GM12878 (cell line): ENCODE results near the gene PRRC2A. TPM values are rescaled to one million over a fixed set of nuclear protein-coding genes. Genes with fewer than 3 reads are reported as not detected.
A peak's percentile ranks its signal among the peaks of the same experiment; 100 is the strongest.

Experiments used
- ASH2L ChIP-seq: fragments of 300-600, 200-600 bp; sonication (generic); IDR thresholded peaks from 2 replicates; pipeline ENCODE4 v1.6.1; 2017; ENCODE audit warnings: low read depth, mild to moderate bottlenecking, borderline replicate concordance
- BCLAF1 ChIP-seq: fragments of 450-650 bp; IDR thresholded peaks from 2 replicates; pipeline ENCODE4 v1.6.1; 2017; ENCODE audit warnings: antibody characterized with exemption, mild to moderate bottlenecking, moderate library complexity
- BMI1 ChIP-seq: fragments of 450-650 bp; IDR thresholded peaks from 2 replicates; pipeline ENCODE4 v1.6.1; 2016; ENCODE audit warnings: mild to moderate bottlenecking, moderate library complexity, borderline replicate concordance
- CHD1 ChIP-seq: IDR thresholded peaks from 2 replicates; pipeline ENCODE4 v1.6.1; 2012; ENCODE audit warnings: low read depth, low read length, improper control_type of control experiment
- CREB1 ChIP-seq: IDR thresholded peaks from 2 replicates; pipeline ENCODE4 v1.6.1; 2012; ENCODE audit warnings: low read depth, mild to moderate bottlenecking, inconsistent platforms
- EGR1 ChIP-seq, 2 experiments: IDR thresholded peaks; 1 replicate in 1 of 2; 2 replicates in 1 of 2; pipeline ENCODE4 v1.6.1; 2011 to 2012; ENCODE audit warnings: low read depth in 2 of 2, low read length in 2 of 2, borderline replicate concordance in 1 of 2, mild to moderate bottlenecking in 1 of 2, moderate library complexity in 1 of 2
- HDGF ChIP-seq: fragments of 450-650 bp; IDR thresholded peaks from 2 replicates; pipeline ENCODE4 v1.6.1; 2016; ENCODE audit warnings: antibody characterized with exemption
- HSF1 ChIP-seq: fragments of 150-350 bp; IDR thresholded peaks from 2 replicates; pipeline ENCODE4 v1.6.1; 2014; ENCODE audit warnings: mild to moderate bottlenecking, low read depth, low read length
- IKZF1 ChIP-seq: fragments of 450-650 bp; conservative IDR thresholded peaks from 2 replicates; pipeline ENCODE4 v1.6.1; 2017; ENCODE audit warnings: antibody characterized with exemption, mild to moderate bottlenecking
- IRF3 ChIP-seq: fragments of 450-650 bp; IDR thresholded peaks from 2 replicates; pipeline ENCODE4 v1.6.1; 2014; ENCODE audit warnings: mild to moderate bottlenecking
- MEF2A ChIP-seq: IDR thresholded peaks from 2 replicates; pipeline ENCODE4 v1.6.1; 2011; ENCODE audit warnings: low read depth, mild to moderate bottlenecking, low read length, moderate library complexity; ENCODE audit not compliant: insufficient read depth
- NR2C1 ChIP-seq: fragments of 450-650 bp; IDR thresholded peaks from 2 replicates; pipeline ENCODE4 v1.6.1; 2017; ENCODE audit warnings: antibody characterized with exemption, mild to moderate bottlenecking, moderate library complexity
- NR2F1 ChIP-seq: fragments of 450-650 bp; conservative IDR thresholded peaks from 2 replicates; pipeline ENCODE4 v1.6.1; 2017; ENCODE audit warnings: mild to moderate bottlenecking
- POLR2A ChIP-seq: IDR thresholded peaks from 2 replicates; pipeline ENCODE4 v1.6.1; 2011; ENCODE audit warnings: low read depth, mild to moderate bottlenecking, low read length
- RELA ChIP-seq: fragments of 450-650 bp; IDR thresholded peaks from 2 replicates; pipeline ENCODE4 v1.8.0; 2014; ENCODE audit warnings: borderline replicate concordance; ENCODE audit not compliant: partially characterized antibody
- SKIL ChIP-seq: fragments of 450-650 bp; IDR thresholded peaks from 2 replicates; pipeline ENCODE4 v1.6.1; 2017; ENCODE audit warnings: mild to moderate bottlenecking, low read depth, inconsistent platforms; ENCODE audit not compliant: poor library complexity, severe bottlenecking
- TCF7 ChIP-seq: IDR thresholded peaks from 2 replicates; pipeline ENCODE4 v1.6.1; 2014; ENCODE audit warnings: antibody characterized with exemption, borderline replicate concordance
- polyA plus RNA-seq, 11 experiments: library from polyadenylated mRNA; depleted of rRNA in 4 of 11; unstranded in 6 of 11; stranded (reverse) in 5 of 11; fragments of >200 nt; fragmentation: Nextera tagmentation in 4 of 11; fragmentation: Illumina TruSeq in 1 of 11; extraction: Ambion mirVana in 4 of 11; extraction: Trizol in 1 of 11; gene quantifications; 1 replicate in 1 of 11; 2 replicates in 10 of 11; pipeline versions ENCODE4 v1.2.1 to v1.2.3, GENCODE V29; 2011 to 2016; ENCODE audit warnings: inconsistent platforms in 2 of 11, missing spikeins in 2 of 11, low read depth in 1 of 11
- total RNA-seq, 4 experiments: library from RNA; depleted of rRNA in 3 of 4; stranded (reverse); fragments of >200 nt in 3 of 4; fragmentation: Illumina TruSeq in 1 of 4; extraction: Trizol in 1 of 4; gene quantifications; 2 replicates each; pipeline versions ENCODE4 v1.2.1 to v1.2.3, GENCODE V29; 2013 to 2021
- TF ChIP-seq, protein P1 (sequence below): fragments of 450-650 bp; IDR thresholded peaks from 2 replicates; pipeline ENCODE4 v1.6.1; 2016; ENCODE audit warnings: mild to moderate bottlenecking, moderate library complexity, borderline replicate concordance

PRRC2A gene
- total and polyA plus RNA-seq, 10 of the 15 experiments (the other 5 are each of a cell fraction or from before 2014, with no cell fraction given) = 0.40 to 244 (median 61.3) TPM

- TF ChIP-seq CHD1 = no peak
- TF ChIP-seq EGR1 (IDR thresholded peaks at IDR 0.05; ENCODE audit: borderline replicate concordance in 1 of 2, low read depth in 2 of 2, low read length in 2 of 2) = no peak
- TF ChIP-seq BMI1 = no peak
- TF ChIP-seq IKZF1 = peak; percentile 64; the same call in 1 of the 2 replicates
- no peak for TF ChIP-seq SKIL
- no peak for TF ChIP-seq TCF7
- TF ChIP-seq POLR2A = no peak
- no peak for TF ChIP-seq IRF3
- TF ChIP-seq NR2C1 = no peak
- TF ChIP-seq NR2F1 = peak; percentile 70; the same call in 1 of the 2 replicates
- no peak for TF ChIP-seq ASH2L
- TF ChIP-seq, protein P1, sequence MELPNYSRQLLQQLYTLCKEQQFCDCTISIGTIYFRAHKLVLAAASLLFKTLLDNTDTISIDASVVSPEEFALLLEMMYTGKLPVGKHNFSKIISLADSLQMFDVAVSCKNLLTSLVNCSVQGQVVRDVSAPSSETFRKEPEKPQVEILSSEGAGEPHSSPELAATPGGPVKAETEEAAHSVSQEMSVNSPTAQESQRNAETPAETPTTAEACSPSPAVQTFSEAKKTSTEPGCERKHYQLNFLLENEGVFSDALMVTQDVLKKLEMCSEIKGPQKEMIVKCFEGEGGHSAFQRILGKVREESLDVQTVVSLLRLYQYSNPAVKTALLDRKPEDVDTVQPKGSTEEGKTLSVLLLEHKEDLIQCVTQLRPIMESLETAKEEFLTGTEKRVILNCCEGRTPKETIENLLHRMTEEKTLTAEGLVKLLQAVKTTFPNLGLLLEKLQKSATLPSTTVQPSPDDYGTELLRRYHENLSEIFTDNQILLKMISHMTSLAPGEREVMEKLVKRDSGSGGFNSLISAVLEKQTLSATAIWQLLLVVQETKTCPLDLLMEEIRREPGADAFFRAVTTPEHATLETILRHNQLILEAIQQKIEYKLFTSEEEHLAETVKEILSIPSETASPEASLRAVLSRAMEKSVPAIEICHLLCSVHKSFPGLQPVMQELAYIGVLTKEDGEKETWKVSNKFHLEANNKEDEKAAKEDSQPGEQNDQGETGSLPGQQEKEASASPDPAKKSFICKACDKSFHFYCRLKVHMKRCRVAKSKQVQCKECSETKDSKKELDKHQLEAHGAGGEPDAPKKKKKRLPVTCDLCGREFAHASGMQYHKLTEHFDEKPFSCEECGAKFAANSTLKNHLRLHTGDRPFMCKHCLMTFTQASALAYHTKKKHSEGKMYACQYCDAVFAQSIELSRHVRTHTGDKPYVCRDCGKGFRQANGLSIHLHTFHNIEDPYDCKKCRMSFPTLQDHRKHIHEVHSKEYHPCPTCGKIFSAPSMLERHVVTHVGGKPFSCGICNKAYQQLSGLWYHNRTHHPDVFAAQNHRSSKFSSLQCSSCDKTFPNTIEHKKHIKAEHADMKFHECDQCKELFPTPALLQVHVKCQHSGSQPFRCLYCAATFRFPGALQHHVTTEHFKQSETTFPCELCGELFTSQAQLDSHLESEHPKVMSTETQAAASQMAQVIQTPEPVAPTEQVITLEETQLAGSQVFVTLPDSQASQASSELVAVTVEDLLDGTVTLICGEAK = no peak
- TF ChIP-seq HSF1 = no peak
- TF ChIP-seq RELA = no peak
- TF ChIP-seq BCLAF1 = no peak
- TF ChIP-seq CREB1 = no peak
- no peak for TF ChIP-seq HDGF
- TF ChIP-seq MEF2A = no peak
Measured at GRCh38 chr6:31579546-31580437, 40.7 kb upstream of the PRRC2A start (continued).
